Keratinocyte (primary cell): ENCODE results near the gene PAX8. TPM values are rescaled to one million over a fixed set of nuclear protein-coding genes. Genes with fewer than 3 reads are reported as not detected.

Source experiments
- DNase-seq: peaks from one replicate; pipeline ENCODE4 v3.0.0-alpha.2; 2011; ENCODE audit warnings: low read depth, missing footprints, low spot score
- FAIRE-seq: peaks from 2 replicates; lab custom pipeline; 2011; peaks lifted over from hg19 to GRCh38; lab: Jason Lieb, UNC
- H2AFZ ChIP-seq: 2 replicates; pipeline ENCODE4 v1.6.0; 2012; ENCODE audit warnings: low read length, control low read depth, inconsistent platforms; ENCODE audit not compliant: control insufficient read depth
- H3K27ac ChIP-seq: 2 replicates; pipeline ENCODE4 v1.5.1; 2011; ENCODE audit warnings: low read length; ENCODE audit not compliant: control insufficient read depth, insufficient read depth
- H3K27me3 ChIP-seq: 3 replicates; pipeline ENCODE4 v1.6.0; 2011; ENCODE audit warnings: low read length; ENCODE audit not compliant: control insufficient read depth, insufficient read depth; ENCODE audit errors: extremely low read depth
- H3K36me3 ChIP-seq, 2 experiments: 2 replicates in 1 of 2; 3 replicates in 1 of 2; pipeline ENCODE4 v1.5.1; 2011; ENCODE audit warnings: low read length in 2 of 2, mild to moderate bottlenecking in 1 of 2; ENCODE audit not compliant: control insufficient read depth in 2 of 2, insufficient read depth in 2 of 2; ENCODE audit errors: extremely low read depth in 1 of 2
- H3K4me1 ChIP-seq: 3 replicates; pipeline ENCODE4 v1.5.1; 2011; ENCODE audit warnings: low read length; ENCODE audit not compliant: control insufficient read depth, insufficient read depth; ENCODE audit errors: extremely low read depth
- H3K4me2 ChIP-seq: 3 replicates; pipeline ENCODE4 v1.6.0; 2011; ENCODE audit warnings: low read depth, low read length; ENCODE audit not compliant: control insufficient read depth, insufficient read depth; ENCODE audit errors: extremely low read depth
- H3K4me3 ChIP-seq, 3 experiments: fragments of 200-600 bp in 1 of 3; sonication (generic) in 1 of 3; 2 replicates in 2 of 3; 3 replicates in 1 of 3; pipeline ENCODE4 v1.5.1; 2011 to 2016; ENCODE audit warnings: low read length in 3 of 3, mild to moderate bottlenecking in 3 of 3, control low read depth in 2 of 3, inconsistent platforms in 1 of 3, low read depth in 1 of 3, mixed read lengths in 1 of 3, mixed run types in 1 of 3, moderate library complexity in 1 of 3; ENCODE audit not compliant: control insufficient read depth in 2 of 3, insufficient read depth in 2 of 3; ENCODE audit errors: extremely low read depth in 1 of 3
- H3K79me2 ChIP-seq: 2 replicates; pipeline ENCODE4 v1.6.0; 2012; ENCODE audit warnings: low read length; ENCODE audit not compliant: control insufficient read depth, insufficient read depth
- H3K9ac ChIP-seq: 3 replicates; pipeline ENCODE4 v1.6.0; 2011; ENCODE audit warnings: low read length; ENCODE audit not compliant: control insufficient read depth, insufficient read depth; ENCODE audit errors: extremely low read depth
- H3K9me1 ChIP-seq: 3 replicates; pipeline ENCODE4 v1.6.0; 2011; ENCODE audit warnings: low read length; ENCODE audit not compliant: control insufficient read depth, insufficient read depth; ENCODE audit errors: extremely low read depth
- H3K9me3 ChIP-seq: 2 replicates; pipeline ENCODE4 v1.5.1; 2012; ENCODE audit warnings: low read depth, low read length; ENCODE audit not compliant: control insufficient read depth
- H4K20me1 ChIP-seq: 3 replicates; pipeline ENCODE4 v1.6.0; 2011; ENCODE audit warnings: low read length; ENCODE audit not compliant: control insufficient read depth, insufficient read depth; ENCODE audit errors: extremely low read depth
- CTCF ChIP-seq, 3 experiments: IDR thresholded peaks in 1 of 3; conservative IDR thresholded peaks in 1 of 3; optimal IDR thresholded peaks in 1 of 3; 2 replicates in 2 of 3; 3 replicates in 1 of 3; pipeline versions ENCODE3 to v1.5.1; 2011; ENCODE audit warnings: low read length in 3 of 3, mild to moderate bottlenecking in 3 of 3, moderate library complexity in 2 of 3, control low read depth in 1 of 3, inconsistent platforms in 1 of 3; ENCODE audit not compliant: insufficient read depth in 2 of 3; ENCODE audit errors: extremely low read depth in 1 of 3
- EZH2 ChIP-seq: IDR thresholded peaks from one replicate; pipeline ENCODE4 v1.6.1; 2012; ENCODE audit warnings: inconsistent platforms, mild to moderate bottlenecking, low read length, moderate library complexity
- dilution Hi-C: fragments of 300-500 bp; cut with MboI; formaldehyde crosslinking; loops from one replicate; pipeline ENCODE4 v1.7.0; 2020; ENCODE audit warnings: low sequenced_read_pairs; ENCODE audit not compliant: extremely low pct_ligation_motif_present
- polyA plus RNA-seq, 5 experiments: library from polyadenylated mRNA; depleted of rRNA in 3 of 5; stranded (reverse) in 3 of 5; stranded (forward) in 1 of 5; unstranded in 1 of 5; fragments of >200 nt; gene quantifications; 1 replicate in 1 of 5; 2 replicates in 3 of 5; 3 replicates in 1 of 5; pipeline versions ENCODE4 v1.2.1 to v1.2.3, GENCODE V29; 2011 to 2012; ENCODE audit warnings: missing spikeins in 2 of 5, low read depth in 1 of 5, low replicate concordance in 1 of 5

The PAX8 gene
- polyA plus RNA-seq, 1 donor (not counting 4 experiments of a cell fraction or from before 2014, with no cell fraction given): 3.4 TPM

DNA sequence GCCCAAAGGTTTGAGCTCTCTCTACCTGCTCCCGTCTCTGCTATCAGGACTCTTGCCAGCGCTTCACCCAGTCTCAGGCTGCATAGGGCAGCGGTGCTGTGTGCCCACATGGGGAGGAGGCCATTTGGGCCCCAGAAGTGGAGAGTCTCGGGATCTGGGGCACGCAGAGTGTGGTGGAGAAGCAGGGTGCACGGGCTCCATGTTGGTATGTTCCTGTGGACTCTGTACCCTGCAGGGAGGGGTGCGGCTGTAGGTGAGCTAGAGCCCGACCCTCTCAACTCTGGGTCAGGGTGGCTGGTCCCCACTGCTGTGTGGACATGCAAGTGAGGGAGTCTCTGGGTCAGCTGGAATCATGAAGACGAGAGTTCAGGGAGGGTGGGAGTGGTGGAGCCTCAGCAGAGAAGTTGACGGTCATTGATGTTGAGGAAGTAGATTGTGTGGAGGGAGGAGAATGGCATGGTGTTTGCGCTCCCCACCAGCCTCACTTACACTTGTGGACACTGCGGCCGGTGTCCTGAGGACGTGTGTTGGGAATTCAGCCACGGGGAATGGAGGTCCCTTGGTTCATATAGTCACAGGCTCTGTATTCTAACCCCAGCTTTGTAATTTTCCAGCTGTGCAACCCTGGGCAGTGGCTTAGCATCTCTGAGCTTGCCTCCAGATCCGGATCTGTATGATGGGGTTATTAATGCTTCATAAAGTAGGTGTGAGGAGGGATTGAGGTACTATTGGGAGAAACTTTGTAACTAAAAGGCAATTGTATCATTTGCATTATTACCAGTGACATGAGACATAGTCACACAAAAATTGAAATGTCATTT, 105.8 kb downstream of the PAX8 start:
- Histone ChIP-seq H3K9ac (no peak overlapping the region), H2AFZ (no peak overlapping the region), H3K27me3 (no peaks in the 10 kb centered on the region), H3K4me2 (no peak overlapping the region), H3K36me3 (peaks cover 8 to 12% of the 10 kb centered on the region in 2 experiments), H3K4me3 (no peak overlapping the region), H4K20me1 (no peaks in the 10 kb centered on the region), H3K4me1 (no peaks in the 10 kb centered on the region), H3K9me1 (peaks cover 2% of the 10 kb centered on the region), H3K79me2 (no peaks in the 10 kb centered on the region), H3K27ac (no peak overlapping the region), H3K9me3 (no peaks in the 10 kb centered on the region)
- no peak for DNase-seq
- no peak for TF ChIP-seq EZH2
- no peak for TF ChIP-seq CTCF (optimal IDR thresholded peaks at IDR 0.05 in 1 of 3, IDR thresholded peaks at IDR 0.05 in 1 of 3, conservative IDR thresholded peaks at IDR 0.05 in 1 of 3; ENCODE audit: extremely low read depth in 1 of 3, insufficient read depth in 2 of 3, low read length in 3 of 3)
- dilution Hi-C loops: no loop called here
- no peak for FAIRE-seq

- TF ChIP-seq CTCF (optimal IDR thresholded peaks at IDR 0.05 in 1 of 3, IDR thresholded peaks at IDR 0.05 in 1 of 3, conservative IDR thresholded peaks at IDR 0.05 in 1 of 3; ENCODE audit: extremely low read depth in 1 of 3, insufficient read depth in 2 of 3, low read length in 3 of 3): no peak
- TF ChIP-seq EZH2: no peak
- H4K20me1 ChIP-seq: no peaks in the 10 kb centered on the region
- DNase-seq (no peak), FAIRE-seq (no peak)
- H3K9me1 ChIP-seq: peaks cover 2% of the 10 kb centered on the region
- no peaks in the 10 kb centered on the region for H3K4me1 ChIP-seq
- peaks cover 13 to 21% of the 10 kb centered on the region in 2 experiments for H3K36me3 ChIP-seq
- no peak overlapping the region for H3K4me2 ChIP-seq
- H3K9me3 ChIP-seq: no peaks in the 10 kb centered on the region
- no peak overlapping the region for H2AFZ ChIP-seq
- no peaks in the 10 kb centered on the region for H3K27me3 ChIP-seq
- dilution Hi-C loops: no loop called here
- H3K9ac ChIP-seq: no peak overlapping the region
- peaks cover 8% of the 10 kb centered on the region for H3K79me2 ChIP-seq
- no peak overlapping the region for H3K27ac ChIP-seq
- H3K4me3 ChIP-seq: no peak overlapping the region
These were observed 107.2 kb downstream of the PAX8 start for GRCh38 chr2:113171334-113172075.
